NCI-H2227 (cell line): ENCODE results near the gene PJA1.
A peak's percentile ranks its signal among the peaks of the same experiment; 100 is the strongest.

ENCODE experiments used
- DNase-seq: peaks from one replicate; lab custom pipeline; 2025; ENCODE audit not compliant: unreplicated experiment; lab: John Stamatoyannopoulos, UW

PJA1 gene

DNA sequence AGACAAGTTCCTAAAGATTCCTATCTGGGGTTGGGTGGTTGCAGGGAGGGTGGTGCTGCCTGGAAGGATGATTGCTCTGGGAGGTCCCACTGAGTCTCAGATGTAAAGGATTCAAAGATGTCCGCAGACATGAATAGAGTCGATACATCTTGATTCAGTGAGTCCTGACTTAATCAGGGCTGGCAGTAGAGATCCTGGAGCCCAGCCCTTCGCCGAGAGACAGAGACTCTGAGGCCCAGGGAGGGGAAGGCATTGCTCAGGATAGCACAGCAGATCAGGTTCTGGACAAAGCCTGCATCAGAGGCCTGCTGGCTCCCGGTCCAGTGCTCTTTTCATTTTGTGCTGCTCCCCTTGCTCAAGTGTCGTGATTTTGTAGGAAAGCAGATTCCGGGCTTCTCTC, 21.7 kb downstream of the PJA1 start:
- DNase-seq, result no peak

DNA sequence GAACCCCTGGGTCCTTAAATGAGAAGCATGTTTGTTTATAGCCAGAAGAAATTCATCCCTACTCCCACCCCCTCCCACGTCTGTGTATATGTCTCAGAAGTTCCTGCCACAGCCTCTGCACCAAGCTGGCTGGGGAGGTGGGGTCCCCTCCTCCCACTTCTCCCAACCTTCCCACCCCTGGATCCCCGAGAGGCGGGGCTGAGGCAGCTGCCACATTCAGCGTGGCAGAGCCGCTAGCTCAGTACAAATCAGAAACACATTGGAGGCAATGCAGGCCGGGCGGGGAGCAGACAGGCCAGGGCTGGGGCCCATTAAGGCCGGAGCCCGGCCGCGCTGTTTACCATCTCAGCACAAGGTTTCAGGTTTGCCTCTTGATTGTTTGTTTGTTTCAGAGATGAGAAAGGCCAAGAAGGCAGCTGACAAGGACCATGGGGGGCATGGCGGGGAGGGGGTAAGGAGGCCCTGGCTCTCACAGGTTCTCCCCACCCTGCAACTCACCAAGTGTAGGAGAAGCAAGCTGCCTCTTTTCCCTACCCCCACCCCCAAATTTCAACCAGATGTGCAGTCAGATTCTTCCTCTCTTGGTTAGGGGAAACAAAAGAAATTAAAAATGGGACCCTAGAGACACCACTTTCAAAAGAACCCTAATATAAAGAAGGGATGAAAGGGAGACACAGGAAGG, 22.3 kb downstream of the PJA1 start:
- peak; percentile 6 for DNase-seq

DNA sequence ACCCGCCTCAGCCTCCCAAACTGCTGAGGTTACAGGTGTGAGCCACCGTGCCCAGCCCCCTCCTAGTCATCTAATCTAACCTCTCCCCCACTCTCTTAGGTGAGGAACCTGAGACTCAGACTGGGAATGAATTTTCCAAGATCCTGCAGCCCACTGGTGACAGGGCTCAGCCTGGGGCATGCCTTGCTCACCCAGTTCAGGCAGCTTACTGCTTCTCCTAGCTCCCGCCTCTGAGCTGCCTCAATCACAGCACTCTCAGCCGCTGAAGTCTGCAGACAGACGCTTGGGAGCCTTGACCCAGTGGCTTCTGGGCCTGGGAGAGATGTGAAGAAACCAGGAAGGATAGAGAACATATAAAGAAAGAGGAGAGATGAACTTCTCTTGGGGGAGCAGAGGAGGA, 24.4 kb downstream of the PJA1 start:
- no peak for DNase-seq

DNA sequence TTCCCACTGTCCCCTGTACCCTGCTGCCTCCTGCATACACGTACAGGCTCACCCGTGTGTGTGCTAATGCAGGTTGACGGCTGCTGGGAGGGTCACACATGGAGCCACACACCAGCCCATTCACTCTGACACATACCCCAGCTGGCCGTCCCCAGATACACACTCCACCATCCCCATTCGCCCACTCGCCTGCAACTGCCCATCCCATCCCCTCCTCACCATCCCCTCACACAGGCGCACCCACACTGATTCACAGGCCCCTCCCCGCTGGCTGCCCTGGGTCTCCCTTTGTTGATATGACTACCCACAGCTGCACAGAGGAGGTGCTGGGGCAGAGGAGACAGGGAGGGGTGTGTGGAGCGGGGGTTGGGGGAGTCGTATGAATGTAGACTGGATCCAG, 25.7 kb downstream of the PJA1 start:
- DNase-seq, result peak; percentile 29

- DNase-seq, result no peak
Measured at GRCh38 chrX:69138512-69138911, 26.7 kb downstream of the PJA1 start.

GRCh38 chrX:69138118-69138390, 27.2 kb downstream of the PJA1 start:
- DNase-seq, result no peak

DNA sequence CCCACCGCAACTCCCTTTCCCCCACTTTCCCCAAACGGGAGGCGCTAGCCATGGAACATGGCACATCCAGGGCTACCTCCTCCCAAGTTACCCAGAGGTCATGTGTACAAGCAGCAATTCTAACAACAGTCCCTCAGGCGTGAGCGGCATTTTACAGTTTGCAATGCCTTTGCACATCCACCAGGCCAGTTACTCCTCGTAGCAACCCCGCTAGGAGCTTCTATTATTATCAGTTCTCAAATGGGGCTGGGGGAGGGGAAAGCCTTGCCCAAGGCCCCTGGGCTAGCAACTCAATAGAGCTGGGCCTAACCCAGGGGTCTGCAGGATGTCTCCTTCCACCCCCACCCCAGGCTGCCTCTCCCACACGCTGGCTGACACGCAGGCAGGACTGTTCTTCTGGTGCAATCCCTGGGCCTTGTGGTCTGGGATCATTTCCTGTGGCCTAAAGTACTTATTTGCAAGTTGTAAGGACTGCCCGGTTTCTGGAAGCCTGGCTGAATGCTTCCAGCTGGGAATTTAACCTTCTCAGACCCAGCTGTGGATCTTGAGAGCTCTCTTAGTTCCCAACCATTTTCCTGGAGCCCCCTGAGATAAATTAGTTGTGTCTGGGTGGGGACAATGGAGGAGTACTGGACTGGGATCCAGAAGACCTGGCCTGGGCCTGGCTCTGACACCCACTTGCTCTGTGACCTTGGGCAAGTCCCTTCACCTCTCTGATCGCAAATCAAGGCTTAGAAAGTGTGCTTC, 27.7 kb downstream of the PJA1 start:
- peak; percentile 60 for DNase-seq

DNA sequence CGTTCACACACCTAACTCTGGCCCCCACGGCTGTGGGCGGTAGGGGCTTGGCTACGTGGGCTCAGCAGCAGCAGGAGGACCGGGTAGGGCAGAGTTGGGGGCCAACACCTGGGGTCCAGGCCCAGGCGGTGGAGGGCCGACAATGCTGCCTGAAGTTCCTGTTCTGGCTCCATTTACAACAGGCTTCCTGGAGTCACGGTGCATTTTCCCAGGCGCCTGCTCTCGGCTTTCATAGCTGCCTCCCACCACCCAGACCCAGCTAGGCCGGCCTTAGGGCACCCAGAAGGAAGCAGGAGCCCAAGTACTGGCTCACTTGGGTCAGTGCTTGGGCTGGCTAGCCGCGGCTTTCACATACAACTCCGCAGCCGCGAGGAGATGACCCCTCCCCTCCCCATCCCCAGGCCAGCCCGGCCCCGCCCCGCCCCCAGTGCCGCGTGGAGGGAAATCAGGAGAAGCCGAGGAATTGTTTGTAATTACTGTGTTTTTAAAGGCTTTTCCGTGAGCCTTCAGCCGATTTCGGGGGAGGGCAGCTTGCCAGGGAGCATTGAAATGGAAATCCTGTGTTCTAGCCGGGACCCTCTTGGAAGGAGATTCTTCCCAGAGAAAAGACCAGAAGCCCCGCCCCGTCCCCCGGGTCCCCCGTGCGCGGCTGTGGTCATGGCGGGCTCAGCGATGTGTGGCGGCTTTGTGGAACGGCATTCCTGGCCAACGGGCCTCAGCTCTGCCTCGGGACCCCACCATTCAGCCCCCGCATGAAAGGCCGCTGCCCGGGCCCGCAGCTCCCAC, 28.5 kb downstream of the PJA1 start:
- DNase-seq, result peak; percentile 64

DNA sequence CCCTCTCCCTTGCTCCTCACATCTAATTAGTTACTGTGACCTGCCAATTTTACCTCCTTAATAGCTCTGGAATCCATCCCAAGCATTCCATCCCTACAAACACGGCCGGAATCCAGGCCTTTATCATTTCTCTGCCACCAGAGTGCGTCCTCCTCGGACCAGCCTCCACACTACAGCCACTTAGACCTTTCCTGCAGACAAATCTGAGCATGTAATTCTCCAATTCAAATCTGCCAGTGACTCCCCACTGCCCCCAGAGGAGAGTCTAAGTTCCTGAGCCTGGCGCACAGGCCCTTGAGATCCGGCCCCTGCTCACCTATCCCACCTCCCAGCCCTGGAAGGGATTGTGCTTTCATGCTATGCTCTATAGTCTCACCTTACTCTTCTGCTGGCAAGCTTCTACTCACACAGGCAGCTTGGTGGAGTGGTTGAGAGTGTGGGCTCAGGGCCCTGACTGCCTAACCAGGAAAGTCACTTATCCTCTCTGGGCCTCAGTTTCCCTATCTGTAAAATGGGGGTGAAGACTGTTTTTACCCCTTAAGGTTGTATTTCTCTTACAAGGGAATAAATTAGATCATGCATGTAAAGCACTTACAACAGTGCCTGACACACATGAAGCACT, 31.2 kb downstream of the PJA1 start:
- peak; percentile 72 for DNase-seq

- peak; percentile 64 for DNase-seq
Measured at GRCh38 chrX:69131886-69132285, 33.4 kb downstream of the PJA1 start.

- peak; percentile 62 for DNase-seq
Measured at GRCh38 chrX:69130439-69130838, 34.8 kb downstream of the PJA1 start.

- DNase-seq, result peak; percentile 63
Measured at GRCh38 chrX:69128588-69128987, 36.7 kb downstream of the PJA1 start.

DNA sequence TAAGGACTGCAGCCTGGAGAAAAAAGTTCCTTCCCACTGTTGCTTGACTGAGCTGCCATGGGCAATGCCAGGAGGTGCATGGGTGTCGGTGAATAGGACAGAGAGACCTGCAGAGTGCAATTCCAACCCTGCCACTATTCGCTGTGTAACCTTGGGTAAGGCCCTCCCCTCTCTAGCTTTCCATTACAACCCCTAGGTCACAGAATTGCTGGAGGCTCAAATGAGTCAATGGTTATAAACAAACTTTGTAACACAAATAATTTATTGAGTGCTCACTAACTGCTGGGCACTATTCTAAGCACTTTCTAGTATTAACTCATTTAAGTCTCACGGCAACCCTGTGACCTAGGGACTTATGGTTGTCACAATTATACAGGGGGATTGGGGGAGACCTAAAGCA, 37.8 kb downstream of the PJA1 start:
- no peak for DNase-seq

DNA sequence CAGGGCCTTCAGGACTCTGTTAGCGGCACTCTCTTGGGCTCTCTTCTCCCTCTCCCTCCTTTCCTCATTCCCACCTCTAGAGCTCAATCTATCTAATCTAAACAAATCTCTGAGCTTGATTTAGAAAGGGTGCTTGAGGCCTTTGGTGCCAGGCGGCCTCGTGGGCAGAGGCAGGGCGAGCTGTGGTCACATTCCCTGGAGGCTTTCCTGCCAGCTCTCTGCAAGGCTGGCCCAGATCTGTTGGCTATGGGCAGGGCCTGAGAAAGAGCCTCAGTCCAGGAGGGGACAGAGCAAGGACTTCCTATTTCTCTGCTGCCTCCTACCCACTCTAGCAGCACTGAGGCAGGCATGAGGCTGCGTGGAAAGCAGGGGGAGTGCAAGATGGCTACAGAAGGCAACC, 38.6 kb downstream of the PJA1 start:
- DNase-seq, result no peak

GRCh38 chrX:69125094-69125493, 40.2 kb downstream of the PJA1 start:
- DNase-seq, result no peak

DNA sequence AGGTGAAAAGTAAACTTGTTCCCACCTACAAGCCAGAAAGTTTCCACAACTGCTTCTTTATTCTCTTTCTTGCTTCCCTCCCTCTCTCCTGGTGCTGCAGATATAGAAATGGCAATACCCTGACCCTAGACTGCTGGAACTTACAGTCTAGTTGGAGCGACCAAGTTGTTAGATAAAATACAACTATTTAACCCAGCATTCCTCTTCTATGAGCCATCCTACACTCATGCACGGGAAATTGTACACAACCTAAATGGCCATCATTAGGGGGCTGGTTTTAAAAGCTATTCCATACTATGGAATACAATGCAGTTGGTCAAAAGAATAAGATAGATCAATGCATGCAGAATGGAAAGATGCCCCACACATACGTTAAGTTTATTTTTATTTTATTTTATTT, 41.1 kb downstream of the PJA1 start:
- no peak for DNase-seq

GRCh38 chrX:69123481-69123880, 41.8 kb downstream of the PJA1 start:
- no peak for DNase-seq

GRCh38 chrX:69121321-69122000, 43.8 kb downstream of the PJA1 start:
- DNase-seq, result no peak

GRCh38 chrX:69120476-69120875, 44.8 kb downstream of the PJA1 start:
- no peak for DNase-seq

- DNase-seq, result no peak
Measured at GRCh38 chrX:69119122-69119521, 46.1 kb downstream of the PJA1 start.

GRCh38 chrX:69117876-69118526, 47.3 kb downstream of the PJA1 start:
- DNase-seq, result no peak
